H9 (cell line): ENCODE results near the gene PPP1R12B. TPM values are rescaled to one million over a fixed set of nuclear protein-coding genes. Genes with fewer than 3 reads are reported as not detected.

ENCODE experiments used
- DNase-seq: peaks from one replicate; pipeline ENCODE4 v3.0.0-alpha.2; 2017
- H2AFZ ChIP-seq: one replicate; pipeline ENCODE4 v1.6.1; 2013; ENCODE audit warnings: mild to moderate bottlenecking, low read length, control low read depth, moderate library complexity
- H2AK5ac ChIP-seq: 2 replicates; pipeline ENCODE4 v1.6.1; 2013; ENCODE audit warnings: low read length, control low read depth, mixed read lengths; ENCODE audit not compliant: insufficient read length
- H2BK120ac ChIP-seq: one replicate; pipeline ENCODE4 v1.6.1; 2013; ENCODE audit warnings: low read depth, mild to moderate bottlenecking, low read length, control low read depth, inconsistent platforms; ENCODE audit not compliant: poor library complexity, severe bottlenecking
- H2BK12ac ChIP-seq: 2 replicates; pipeline ENCODE4 v1.6.1; 2013; ENCODE audit warnings: low read length, control low read depth, mixed read lengths, low read depth; ENCODE audit not compliant: insufficient read length
- H2BK15ac ChIP-seq: 2 replicates; pipeline ENCODE4 v1.6.1; 2013; ENCODE audit warnings: low read depth, low read length, control low read depth
- H2BK20ac ChIP-seq: one replicate; pipeline ENCODE4 v1.6.1; 2013; ENCODE audit warnings: low read depth, mild to moderate bottlenecking, low read length, control low read depth, inconsistent platforms; ENCODE audit not compliant: poor library complexity, severe bottlenecking
- H2BK5ac ChIP-seq: 2 replicates; pipeline ENCODE4 v1.6.1; 2013; ENCODE audit warnings: low read length, control low read depth, mixed read lengths; ENCODE audit not compliant: insufficient read length
- H3K14ac ChIP-seq: 2 replicates; pipeline ENCODE4 v1.6.1; 2013; ENCODE audit warnings: low read length, control low read depth; ENCODE audit not compliant: insufficient read depth
- H3K18ac ChIP-seq: 2 replicates; pipeline ENCODE4 v1.6.1; 2013; ENCODE audit warnings: low read depth, mild to moderate bottlenecking, mixed read lengths, low read length, control low read depth; ENCODE audit not compliant: insufficient read length
- H3K23ac ChIP-seq: 2 replicates; pipeline ENCODE4 v1.6.1; 2013; ENCODE audit warnings: low read length, control low read depth, mixed read lengths, low read depth; ENCODE audit not compliant: insufficient read length
- H3K23me2 ChIP-seq: 2 replicates; pipeline ENCODE4 v1.6.1; 2013; ENCODE audit warnings: low read depth, mild to moderate bottlenecking, mixed read lengths, low read length, control low read depth; ENCODE audit not compliant: insufficient read length, poor library complexity, severe bottlenecking
- H3K27ac ChIP-seq: 2 replicates; pipeline ENCODE4 v1.5.1; 2013; ENCODE audit warnings: low read length, control low read depth, mixed read lengths, low read depth; ENCODE audit not compliant: insufficient read length
- H3K27me3 ChIP-seq: 2 replicates; pipeline ENCODE4 v1.6.1; 2013; ENCODE audit warnings: low read length, control low read depth, inconsistent platforms; ENCODE audit not compliant: insufficient read depth
- H3K4ac ChIP-seq: 2 replicates; pipeline ENCODE4 v1.6.1; 2013; ENCODE audit warnings: low read depth, mild to moderate bottlenecking, control low read depth, inconsistent platforms, low read length, moderate library complexity
- H3K4me1 ChIP-seq: 2 replicates; pipeline ENCODE4 v1.6.1; 2013; ENCODE audit warnings: low read length, control low read depth, inconsistent platforms; ENCODE audit not compliant: insufficient read depth
- H3K4me2 ChIP-seq: 2 replicates; pipeline ENCODE4 v1.6.1; 2013; ENCODE audit warnings: low read length, control low read depth, mixed read lengths; ENCODE audit not compliant: insufficient read length, insufficient read depth
- H3K56ac ChIP-seq: 2 replicates; pipeline ENCODE4 v1.6.1; 2013; ENCODE audit warnings: low read depth, mild to moderate bottlenecking, mixed read lengths, low read length, control low read depth; ENCODE audit not compliant: insufficient read length
- H3K79me1 ChIP-seq: 2 replicates; pipeline ENCODE4 v1.6.1; 2013; ENCODE audit warnings: low read depth, mild to moderate bottlenecking, moderate library complexity, low read length, control low read depth, inconsistent platforms; ENCODE audit not compliant: insufficient read depth, poor library complexity, severe bottlenecking
- H3K79me2 ChIP-seq: 2 replicates; pipeline ENCODE4 v1.6.1; 2013; ENCODE audit warnings: low read length, control low read depth, inconsistent platforms; ENCODE audit not compliant: insufficient read depth
- H3K9ac ChIP-seq: 2 replicates; pipeline ENCODE4 v1.6.1; 2013; ENCODE audit warnings: low read length, control low read depth, mixed read lengths; ENCODE audit not compliant: insufficient read length; ENCODE audit errors: extremely low read depth
- H3K9me3 ChIP-seq: one replicate; pipeline ENCODE4 v1.6.1; 2013; ENCODE audit warnings: low read depth, low read length, inconsistent platforms; ENCODE audit not compliant: control insufficient read depth
- H3T11ph ChIP-seq: one replicate; pipeline ENCODE4 v1.6.1; 2013; ENCODE audit warnings: mild to moderate bottlenecking, low read length, control low read depth, inconsistent platforms
- H4K20me1 ChIP-seq: one replicate; pipeline ENCODE4 v1.6.1; 2013; ENCODE audit not compliant: control insufficient read depth, insufficient read length, insufficient read depth
- H4K5ac ChIP-seq: 2 replicates; pipeline ENCODE4 v1.6.1; 2013; ENCODE audit warnings: low read depth, mild to moderate bottlenecking, mixed read lengths, low read length, control low read depth; ENCODE audit not compliant: insufficient read length
- H4K8ac ChIP-seq: replicated peaks from 2 replicates; pipeline ENCODE4 v1.6.1; 2013; ENCODE audit warnings: low read length, control low read depth, mixed read lengths, low read depth; ENCODE audit not compliant: insufficient read length
- H4K91ac ChIP-seq: 2 replicates; pipeline ENCODE4 v1.6.1; 2013; ENCODE audit warnings: low read depth, mild to moderate bottlenecking, moderate library complexity, mixed read lengths, low read length, control low read depth; ENCODE audit not compliant: insufficient read length
- H3K27ac Mint-ChIP-seq, 3 experiments: 2 replicates in 2 of 3; 3 replicates in 1 of 3; pipeline ENCODE4 v1.8.0; 2020 to 2021; ENCODE audit warnings: mixed read lengths in 3 of 3, mild to moderate bottlenecking in 1 of 3, moderate library complexity in 1 of 3
- H3K27me3 Mint-ChIP-seq: 2 replicates; pipeline ENCODE4 v1.8.0; 2021; ENCODE audit warnings: low read depth, mild to moderate bottlenecking, moderate library complexity, mixed read lengths
- H3K36me3 Mint-ChIP-seq, 3 experiments: 2 replicates in 2 of 3; 3 replicates in 1 of 3; pipeline ENCODE4 v1.8.0; 2020 to 2021; ENCODE audit warnings: low read depth in 3 of 3, mixed read lengths in 3 of 3; ENCODE audit not compliant: insufficient read depth in 1 of 3
- H3K4me1 Mint-ChIP-seq, 2 experiments: 2 replicates each; pipeline ENCODE4 v1.8.0; 2020; ENCODE audit warnings: mixed read lengths in 2 of 2
- H3K4me3 Mint-ChIP-seq, 2 experiments: 2 replicates in 1 of 2; 3 replicates in 1 of 2; pipeline ENCODE4 v1.8.0; 2020 to 2021; ENCODE audit warnings: mild to moderate bottlenecking in 2 of 2, mixed read lengths in 2 of 2, moderate library complexity in 1 of 2
- H3K9me3 Mint-ChIP-seq, 2 experiments: 2 replicates in 1 of 2; 3 replicates in 1 of 2; pipeline ENCODE4 v1.8.0; 2020; ENCODE audit warnings: mild to moderate bottlenecking in 2 of 2, mixed read lengths in 2 of 2, moderate library complexity in 1 of 2
- CTCF ChIP-seq: fragments of 200-600 bp; sonication (generic); conservative IDR thresholded peaks from 3 replicates; pipeline ENCODE4 v1.8.0; 2021; ENCODE audit warnings: antibody characterized with exemption, mild to moderate bottlenecking
- WGBS: extraction: QIAGEN DNeasy Blood & Tissue Kit; methylation state at CpG from one replicate; pipeline ENCODE4 v1.1.7; 2013; ENCODE audit warnings: missing lambda C conversion rate, low lambda C conversion rate, mixed read lengths; ENCODE audit not compliant: insufficient read length; ENCODE audit errors: extremely low coverage; 5-methylcytosine and 5-hydroxymethylcytosine counted together
- total RNA-seq: library from RNA; stranded (reverse); gene quantifications from 2 replicates; pipeline ENCODE4 v1.2.1, GENCODE V29; 2021

PPP1R12B gene
- total RNA-seq, 1 experiment from 2014 or later = 12.9 TPM

- H2AFZ ChIP-seq = no peak overlapping the region
- H3K4me2 ChIP-seq = peak overlapping the region; percentile 48
- H4K5ac ChIP-seq = no peak overlapping the region
- H4K8ac ChIP-seq = no peak overlapping the region
- H3K14ac ChIP-seq = no peak overlapping the region
- no CpG with 5 or more reads among the region's 2 CpGs for WGBS
- H2BK12ac ChIP-seq = no peak overlapping the region
- Mint-ChIP-seq H3K36me3 (peaks cover 0 to 9% (median 4%) of the 10 kb centered on the region in 3 experiments; a peak in 3 of 7 replicates), H3K4me1 (peaks cover 45 to 46% of the 10 kb centered on the region in 2 experiments), H3K9me3 (peaks cover 4 to 9% of the 10 kb centered on the region in 2 experiments; a peak in 4 of 5 replicates), H3K4me3 (peak overlapping the region; percentile 12 to 65; a peak in 3 of 5 replicates), H3K27me3 (no peaks in the 10 kb centered on the region), H3K27ac (peak overlapping the region; percentile 35 to 97 (median 91))
- no peak overlapping the region for H3K9ac ChIP-seq
- no peak overlapping the region for H3K4ac ChIP-seq
- DNase-seq = no peak
- no peak for TF ChIP-seq CTCF
- H3K79me2 ChIP-seq = no peaks in the 10 kb centered on the region
- no peak overlapping the region for H4K91ac ChIP-seq
- no peak overlapping the region for H2AK5ac ChIP-seq
- H3K56ac ChIP-seq = no peak overlapping the region
- no peaks in the 10 kb centered on the region for H4K20me1 ChIP-seq
- H2BK15ac ChIP-seq = no peak overlapping the region
- H3K27ac ChIP-seq = peak overlapping the region; percentile 23
- no peak overlapping the region for H3K18ac ChIP-seq
- H3K23ac ChIP-seq = no peak overlapping the region
- H2BK120ac ChIP-seq = no peak overlapping the region
- H3K9me3 ChIP-seq = no peaks in the 10 kb centered on the region
- H3K27me3 ChIP-seq = no peaks in the 10 kb centered on the region
- H3T11ph ChIP-seq = no peak overlapping the region
- peaks cover 3% of the 10 kb centered on the region; the same call in 1 of the 2 replicates for H3K4me1 ChIP-seq
- H2BK5ac ChIP-seq = no peak overlapping the region
- no peak overlapping the region for H2BK20ac ChIP-seq
- H3K79me1 ChIP-seq = no peaks in the 10 kb centered on the region
- H3K23me2 ChIP-seq = peaks cover 6% of the 10 kb centered on the region
Observed at GRCh38 chr1:202361224-202361623, 12.7 kb downstream of the PPP1R12B start.
